ENCODE results near the gene FERMT3.

DNA sequence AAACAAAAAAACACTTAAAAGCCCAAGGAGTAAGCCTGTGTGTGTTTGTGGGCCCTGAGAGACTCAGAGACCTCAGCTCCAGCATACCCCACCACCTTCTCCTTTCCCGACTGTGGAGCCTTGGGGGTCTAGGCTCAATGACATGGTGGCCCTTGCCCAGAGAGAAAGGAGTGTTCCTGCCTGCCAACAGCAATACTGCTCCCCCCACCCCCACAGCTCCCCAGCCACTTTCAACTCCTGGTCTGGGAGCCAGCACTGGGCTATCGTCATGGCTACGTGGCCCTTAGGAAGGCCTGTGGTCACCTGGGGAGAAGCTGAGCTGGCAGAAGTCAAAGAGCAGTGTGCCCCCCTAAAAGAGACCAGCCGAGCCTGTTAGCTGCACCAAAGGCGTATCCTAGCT lies 37.6 kb downstream of the FERMT3 start:
- TF ChIP-seq, protein P1, sequence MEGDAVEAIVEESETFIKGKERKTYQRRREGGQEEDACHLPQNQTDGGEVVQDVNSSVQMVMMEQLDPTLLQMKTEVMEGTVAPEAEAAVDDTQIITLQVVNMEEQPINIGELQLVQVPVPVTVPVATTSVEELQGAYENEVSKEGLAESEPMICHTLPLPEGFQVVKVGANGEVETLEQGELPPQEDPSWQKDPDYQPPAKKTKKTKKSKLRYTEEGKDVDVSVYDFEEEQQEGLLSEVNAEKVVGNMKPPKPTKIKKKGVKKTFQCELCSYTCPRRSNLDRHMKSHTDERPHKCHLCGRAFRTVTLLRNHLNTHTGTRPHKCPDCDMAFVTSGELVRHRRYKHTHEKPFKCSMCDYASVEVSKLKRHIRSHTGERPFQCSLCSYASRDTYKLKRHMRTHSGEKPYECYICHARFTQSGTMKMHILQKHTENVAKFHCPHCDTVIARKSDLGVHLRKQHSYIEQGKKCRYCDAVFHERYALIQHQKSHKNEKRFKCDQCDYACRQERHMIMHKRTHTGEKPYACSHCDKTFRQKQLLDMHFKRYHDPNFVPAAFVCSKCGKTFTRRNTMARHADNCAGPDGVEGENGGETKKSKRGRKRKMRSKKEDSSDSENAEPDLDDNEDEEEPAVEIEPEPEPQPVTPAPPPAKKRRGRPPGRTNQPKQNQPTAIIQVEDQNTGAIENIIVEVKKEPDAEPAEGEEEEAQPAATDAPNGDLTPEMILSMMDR (IDR thresholded peaks at IDR 0.05), result no peak
- TF ChIP-seq POLR2A (IDR thresholded peaks at IDR 0.05), result no peak

All from Peyer's patch (tissue), 4 donors.